GM13976 (cell line): ENCODE measurements around the gene REEP3.

Source experiments
- DNase-seq: peaks from one replicate; pipeline ENCODE4 v3.0.0; 2012; ENCODE audit warnings: low spot score
- CTCF ChIP-seq: IDR thresholded peaks from 2 replicates; pipeline ENCODE4 v1.5.1; 2012; ENCODE audit warnings: borderline replicate concordance, mild to moderate bottlenecking; ENCODE audit not compliant: insufficient read depth; ENCODE audit errors: extremely low read depth, missing control alignments, control extremely low read depth
- in situ Hi-C: fragments of 300-500 bp; cut with MboI; formaldehyde crosslinking; loops from one replicate; pipeline ENCODE4 v1.12.0; 2022; ENCODE audit warnings: low sequenced_read_pairs, mixed read lengths, inconsistent platforms; ENCODE audit not compliant: unreplicated experiment

REEP3 gene

GRCh38 chr10:63595072-63595471, 73.9 kb downstream of the REEP3 start:
- TF ChIP-seq CTCF, result no peak
- in situ Hi-C loops, result no loop called here
- DNase-seq, result no peak

- TF ChIP-seq CTCF, result no peak
- DNase-seq, result no peak
- in situ Hi-C loops, result no loop called here
These were observed 75.7 kb downstream of the REEP3 start for GRCh38 chr10:63596924-63597323.

- DNase-seq, result no peak
- in situ Hi-C loops, result no loop called here
- no peak for TF ChIP-seq CTCF
These were observed 79.3 kb downstream of the REEP3 start for GRCh38 chr10:63600540-63600939.

- in situ Hi-C loops, result no loop called here
- DNase-seq, result peak; percentile 54
- no peak for TF ChIP-seq CTCF
These were observed 82.7 kb downstream of the REEP3 start for GRCh38 chr10:63603709-63604445.

- no peak for DNase-seq
- in situ Hi-C loops, result no loop called here
- no peak for TF ChIP-seq CTCF
These were observed 84.2 kb downstream of the REEP3 start for GRCh38 chr10:63605197-63605967.

- no peak for DNase-seq
- TF ChIP-seq CTCF, result no peak
- in situ Hi-C loops, result no loop called here
These were observed 87.3 kb downstream of the REEP3 start for GRCh38 chr10:63608511-63608910.
